Measurements from ENCODE around the gene PEAK1.

Gene PEAK1

GRCh38 chr15:77111789-77112188, 308.1 kb downstream of the PEAK1 start:
- no peaks in the 10 kb centered on the region for H3K27me3 ChIP-seq (ENCODE audit: insufficient read depth, low read length)
- no peaks in the 10 kb centered on the region; the same call in 1 of the 2 replicates for H3K4me1 ChIP-seq (ENCODE audit: insufficient read depth, low read length)
- H3K9ac ChIP-seq (ENCODE audit: low read depth, low read length), result no peak overlapping the region
- H3K27ac ChIP-seq (ENCODE audit: low read length), result no peak overlapping the region
- no peak overlapping the region for H3K4me3 ChIP-seq (ENCODE audit: low read length)
- H3K36me3 ChIP-seq (ENCODE audit: insufficient read depth, low read depth, low read length), result peaks cover 9% of the 10 kb centered on the region; the same call in 1 of the 2 replicates
- no peaks in the 10 kb centered on the region for H3K9me3 ChIP-seq (ENCODE audit: insufficient read depth, low read depth, low read length)

DNA sequence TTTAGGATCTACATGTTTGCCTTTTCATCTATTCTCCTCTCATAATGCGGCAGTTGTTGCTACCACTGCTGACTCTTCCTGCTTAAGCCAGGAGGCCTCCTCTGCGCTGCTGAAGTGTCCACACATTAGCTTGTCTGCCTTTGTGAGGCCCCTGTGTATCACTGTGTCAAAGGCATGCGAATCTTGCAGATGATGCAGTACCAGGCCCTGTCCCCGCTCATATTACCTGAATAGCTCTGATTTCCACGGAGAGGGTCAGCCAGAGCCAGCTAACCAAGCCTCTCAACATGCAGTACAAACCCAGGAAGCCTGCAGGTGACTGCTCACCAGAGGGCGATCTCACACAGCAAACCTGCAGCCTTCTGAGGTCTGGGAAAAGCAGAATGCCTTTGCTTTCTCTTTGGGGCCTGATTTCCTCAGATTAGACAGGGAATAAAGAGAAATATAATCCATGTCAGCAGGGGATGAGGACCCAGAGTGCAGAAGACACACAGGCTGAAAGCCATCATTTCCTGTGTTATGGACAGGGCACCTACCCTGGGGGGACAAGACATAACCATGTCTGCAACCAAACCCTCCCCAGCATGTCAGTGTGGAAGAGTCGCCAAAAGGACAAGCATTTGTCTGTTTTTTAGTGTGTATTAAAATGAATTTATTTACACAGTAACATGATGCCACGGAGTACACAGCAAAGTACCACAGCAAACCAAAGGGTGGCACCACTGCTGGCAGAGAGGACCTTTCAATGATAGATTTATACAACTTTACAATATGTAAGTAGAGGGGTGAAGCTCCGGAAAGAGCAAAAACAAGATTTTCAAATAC, 312.2 kb downstream of the PEAK1 start:
- H3K9me3 ChIP-seq (ENCODE audit: insufficient read depth, low read depth, low read length), result no peaks in the 10 kb centered on the region
- H3K4me1 ChIP-seq (ENCODE audit: insufficient read depth, low read length), result no peaks in the 10 kb centered on the region; the same call in 1 of the 2 replicates
- H3K4me3 ChIP-seq (ENCODE audit: low read length), result no peak overlapping the region
- no peak overlapping the region for H3K27ac ChIP-seq (ENCODE audit: low read length)
- H3K27me3 ChIP-seq (ENCODE audit: insufficient read depth, low read length), result no peaks in the 10 kb centered on the region
- no peak overlapping the region for H3K9ac ChIP-seq (ENCODE audit: low read depth, low read length)
- no peaks in the 10 kb centered on the region for H3K36me3 ChIP-seq (ENCODE audit: insufficient read depth, low read depth, low read length)

GRCh38 chr15:77107068-77107467, 312.8 kb downstream of the PEAK1 start:
- no peak overlapping the region for H3K27ac ChIP-seq (ENCODE audit: low read length)
- H3K4me3 ChIP-seq (ENCODE audit: low read length), result no peak overlapping the region

GRCh38 chr15:77104155-77104554, 315.7 kb downstream of the PEAK1 start:
- H3K9ac ChIP-seq (ENCODE audit: low read depth, low read length), result no peak overlapping the region
- no peak overlapping the region for H3K4me3 ChIP-seq (ENCODE audit: low read length)
- no peaks in the 10 kb centered on the region for H3K9me3 ChIP-seq (ENCODE audit: insufficient read depth, low read depth, low read length)
- peaks cover 6% of the 10 kb centered on the region; the same call in 1 of the 2 replicates for H3K4me1 ChIP-seq (ENCODE audit: insufficient read depth, low read length)
- no peak overlapping the region for H3K27ac ChIP-seq (ENCODE audit: low read length)
- no peaks in the 10 kb centered on the region for H3K36me3 ChIP-seq (ENCODE audit: insufficient read depth, low read depth, low read length)
- H3K27me3 ChIP-seq (ENCODE audit: insufficient read depth, low read length), result no peaks in the 10 kb centered on the region

More at GRCh38 chr15:77107068-77107467, 312.8 kb downstream of the PEAK1 start:
- H3K9ac ChIP-seq (ENCODE audit: low read depth, low read length), result no peak overlapping the region
- H3K9me3 ChIP-seq (ENCODE audit: insufficient read depth, low read depth, low read length), result no peaks in the 10 kb centered on the region
- no peaks in the 10 kb centered on the region; the same call in 1 of the 2 replicates for H3K4me1 ChIP-seq (ENCODE audit: insufficient read depth, low read length)
- no peaks in the 10 kb centered on the region for H3K27me3 ChIP-seq (ENCODE audit: insufficient read depth, low read length)
- H3K36me3 ChIP-seq (ENCODE audit: insufficient read depth, low read depth, low read length), result no peaks in the 10 kb centered on the region

GRCh38 chr15:77099741-77100463, 320.0 kb downstream of the PEAK1 start:
- no peaks in the 10 kb centered on the region for H3K27me3 ChIP-seq (ENCODE audit: insufficient read depth, low read length)
- no peaks in the 10 kb centered on the region for H3K9me3 ChIP-seq (ENCODE audit: insufficient read depth, low read depth, low read length)
- H3K4me1 ChIP-seq (ENCODE audit: insufficient read depth, low read length), result 0 out of 2 replicates have a peak, but pooled peaks cover 6% of the 10 kb centered on the region
- no peak overlapping the region for H3K9ac ChIP-seq (ENCODE audit: low read depth, low read length)
- H3K36me3 ChIP-seq (ENCODE audit: insufficient read depth, low read depth, low read length), result no peaks in the 10 kb centered on the region
- no peak overlapping the region for H3K27ac ChIP-seq (ENCODE audit: low read length)
- H3K4me3 ChIP-seq (ENCODE audit: low read length), result no peak overlapping the region

- Histone ChIP-seq H3K27me3 (ENCODE audit: insufficient read depth, low read length) (no peaks in the 10 kb centered on the region), H3K9ac (ENCODE audit: low read depth, low read length) (no peak overlapping the region), H3K4me1 (ENCODE audit: insufficient read depth, low read length) (0 out of 2 replicates have a peak, but pooled peaks cover 6% of the 10 kb centered on the region), H3K4me3 (ENCODE audit: low read length) (no peak overlapping the region), H3K36me3 (ENCODE audit: insufficient read depth, low read depth, low read length) (no peaks in the 10 kb centered on the region), H3K9me3 (ENCODE audit: insufficient read depth, low read depth, low read length) (no peaks in the 10 kb centered on the region), H3K27ac (ENCODE audit: low read length) (no peak overlapping the region)
Observed at GRCh38 chr15:77098572-77098971, 321.3 kb downstream of the PEAK1 start.

DNA sequence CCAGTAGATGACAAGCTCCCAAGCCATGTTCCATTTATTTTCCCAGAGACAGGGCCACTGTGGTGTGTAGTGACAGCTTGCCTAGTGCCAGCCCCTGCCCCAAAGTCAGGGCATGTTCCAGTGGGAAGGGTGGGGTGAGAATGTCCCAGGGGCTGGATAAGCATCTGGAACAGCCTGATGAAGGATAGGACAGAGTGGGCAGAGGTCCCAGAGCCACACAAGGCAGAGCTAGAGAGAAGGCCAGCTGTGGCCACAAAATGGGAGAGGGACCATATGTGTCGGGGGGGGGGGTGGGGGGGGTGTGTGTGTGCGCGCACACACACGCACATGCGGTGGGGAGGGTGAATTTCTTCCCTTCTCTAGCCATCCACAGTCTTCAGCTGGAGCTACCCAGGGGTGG, 322.0 kb downstream of the PEAK1 start:
- no peak overlapping the region for H3K4me3 ChIP-seq (ENCODE audit: low read length)
- no peaks in the 10 kb centered on the region for H3K27me3 ChIP-seq (ENCODE audit: insufficient read depth, low read length)
- no peaks in the 10 kb centered on the region for H3K9me3 ChIP-seq (ENCODE audit: insufficient read depth, low read depth, low read length)
- no peaks in the 10 kb centered on the region for H3K36me3 ChIP-seq (ENCODE audit: insufficient read depth, low read depth, low read length)
- H3K9ac ChIP-seq (ENCODE audit: low read depth, low read length), result no peak overlapping the region
- H3K27ac ChIP-seq (ENCODE audit: low read length), result no peak overlapping the region
- 0 out of 2 replicates have a peak, but pooled peaks cover 6% of the 10 kb centered on the region for H3K4me1 ChIP-seq (ENCODE audit: insufficient read depth, low read length)

DNA sequence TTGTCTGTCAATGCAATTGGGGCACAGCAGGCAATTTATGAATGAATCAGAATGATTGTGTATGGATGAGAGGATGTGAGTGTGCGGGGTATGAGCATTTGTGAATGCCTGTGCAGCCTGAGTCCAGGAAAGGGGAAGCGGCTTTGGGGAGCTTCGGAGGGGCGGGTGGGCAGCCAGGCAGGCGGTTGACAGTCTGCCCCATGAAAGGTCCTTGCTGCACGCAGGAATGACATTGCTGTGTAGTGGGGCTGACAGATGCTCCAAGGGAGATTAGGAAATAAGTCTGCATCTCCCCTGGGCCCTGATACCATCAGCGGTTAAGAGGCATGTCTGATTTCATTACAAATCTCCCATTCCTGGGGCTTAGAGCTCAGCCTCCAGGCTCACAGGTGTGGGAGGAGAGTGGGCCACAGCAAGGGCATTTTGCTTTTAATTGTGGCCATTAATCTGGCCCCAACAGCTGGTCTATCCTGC, 322.6 kb downstream of the PEAK1 start:
- Histone ChIP-seq H3K4me3 (ENCODE audit: low read length) (no peak overlapping the region), H3K27ac (ENCODE audit: low read length) (no peak overlapping the region), H3K4me1 (ENCODE audit: insufficient read depth, low read length) (0 out of 2 replicates have a peak, but pooled peaks cover 6% of the 10 kb centered on the region), H3K9ac (ENCODE audit: low read depth, low read length) (no peak overlapping the region), H3K9me3 (ENCODE audit: insufficient read depth, low read depth, low read length) (no peaks in the 10 kb centered on the region), H3K27me3 (ENCODE audit: insufficient read depth, low read length) (no peaks in the 10 kb centered on the region), H3K36me3 (ENCODE audit: insufficient read depth, low read depth, low read length) (no peaks in the 10 kb centered on the region)

DNA sequence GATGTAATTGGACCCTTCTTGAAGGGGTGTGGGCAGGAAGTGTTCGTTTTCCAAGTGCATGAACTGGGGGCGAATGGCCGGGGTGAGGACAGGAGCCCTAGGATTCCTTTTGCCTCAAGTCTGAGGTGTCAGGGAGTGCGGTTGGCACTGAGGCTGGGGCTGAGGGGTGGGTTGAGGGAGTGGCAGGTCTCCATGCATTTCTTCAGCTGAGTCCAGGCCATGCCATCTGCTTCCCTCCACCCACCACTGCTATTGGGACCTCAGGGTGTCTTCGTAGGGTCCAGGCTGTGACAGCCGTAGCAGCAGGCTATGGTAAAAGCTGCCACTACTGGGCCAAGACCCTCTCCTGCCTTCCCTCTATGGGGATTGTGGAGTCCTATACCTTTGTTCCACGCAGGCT, 323.4 kb downstream of the PEAK1 start:
- no peak overlapping the region for H3K4me3 ChIP-seq (ENCODE audit: low read length)
- no peaks in the 10 kb centered on the region for H3K27me3 ChIP-seq (ENCODE audit: insufficient read depth, low read length)
- no peaks in the 10 kb centered on the region for H3K36me3 ChIP-seq (ENCODE audit: insufficient read depth, low read depth, low read length)
- no peaks in the 10 kb centered on the region for H3K9me3 ChIP-seq (ENCODE audit: insufficient read depth, low read depth, low read length)
- H3K27ac ChIP-seq (ENCODE audit: low read length), result no peak overlapping the region
- H3K4me1 ChIP-seq (ENCODE audit: insufficient read depth, low read length), result 0 out of 2 replicates have a peak, but pooled peaks cover 4% of the 10 kb centered on the region
- no peak overlapping the region for H3K9ac ChIP-seq (ENCODE audit: low read depth, low read length)

GRCh38 chr15:77096138-77096537, 323.8 kb downstream of the PEAK1 start:
- Histone ChIP-seq H3K27ac (ENCODE audit: low read length) (no peak overlapping the region), H3K36me3 (ENCODE audit: insufficient read depth, low read depth, low read length) (no peaks in the 10 kb centered on the region), H3K27me3 (ENCODE audit: insufficient read depth, low read length) (no peaks in the 10 kb centered on the region), H3K4me3 (ENCODE audit: low read length) (no peak overlapping the region), H3K9me3 (ENCODE audit: insufficient read depth, low read depth, low read length) (no peaks in the 10 kb centered on the region), H3K9ac (ENCODE audit: low read depth, low read length) (no peak overlapping the region), H3K4me1 (ENCODE audit: insufficient read depth, low read length) (0 out of 2 replicates have a peak, but pooled peaks cover under 1% of the 10 kb centered on the region)

- H3K4me1 ChIP-seq (ENCODE audit: insufficient read depth, low read length), result no peaks in the 10 kb centered on the region
- H3K9me3 ChIP-seq (ENCODE audit: insufficient read depth, low read depth, low read length), result no peaks in the 10 kb centered on the region
- H3K9ac ChIP-seq (ENCODE audit: low read depth, low read length), result no peak overlapping the region
- no peak overlapping the region for H3K4me3 ChIP-seq (ENCODE audit: low read length)
- no peaks in the 10 kb centered on the region for H3K27me3 ChIP-seq (ENCODE audit: insufficient read depth, low read length)
- no peaks in the 10 kb centered on the region for H3K36me3 ChIP-seq (ENCODE audit: insufficient read depth, low read depth, low read length)
- H3K27ac ChIP-seq (ENCODE audit: low read length), result no peak overlapping the region
Observed at GRCh38 chr15:77094397-77095030, 325.4 kb downstream of the PEAK1 start.
